Skeletal muscle tissue (tissue), 4 donors: ENCODE data around the gene KCNAB1. TPM values are rescaled to one million over a fixed set of nuclear protein-coding genes. Genes with fewer than 3 reads are reported as not detected.
"Not testable (repeated sequence)": the region's sequence is repeated elsewhere in the genome, so short reads cannot be mapped to it uniquely, and the experiment has no call there.

Source experiments
- H3K27ac ChIP-seq: one replicate; pipeline ENCODE4 v1.7.0; 2013; ENCODE audit warnings: mild to moderate bottlenecking, low read depth, low read length, inconsistent platforms
- H3K27me3 ChIP-seq, 3 donors: one replicate each; pipeline ENCODE4 v1.7.0; 2013; ENCODE audit warnings: low read length in 3 of 3; ENCODE audit not compliant: control insufficient read depth in 3 of 3, insufficient read depth in 3 of 3
- H3K36me3 ChIP-seq, 3 donors: one replicate each; pipeline ENCODE4 v1.7.0; 2013; ENCODE audit warnings: low read length in 3 of 3; ENCODE audit not compliant: control insufficient read depth in 3 of 3, insufficient read depth in 3 of 3
- H3K4me1 ChIP-seq, 3 donors: one replicate each; pipeline ENCODE4 v1.7.0; 2013; ENCODE audit warnings: low read length in 3 of 3, mild to moderate bottlenecking in 3 of 3; ENCODE audit not compliant: control insufficient read depth in 3 of 3, insufficient read depth in 3 of 3
- H3K4me3 ChIP-seq, 3 donors: one replicate each; pipeline ENCODE4 v1.7.0; 2013; ENCODE audit warnings: low read length in 3 of 3
- H3K9ac ChIP-seq, 3 donors: one replicate each; pipeline ENCODE4 v1.7.0; 2013; ENCODE audit warnings: low read length in 3 of 3, mild to moderate bottlenecking in 3 of 3, moderate library complexity in 2 of 3, low read depth in 1 of 3
- H3K9me3 ChIP-seq, 3 donors: one replicate each; pipeline ENCODE4 v1.7.0; 2013; ENCODE audit warnings: low read length in 3 of 3; ENCODE audit not compliant: control insufficient read depth in 3 of 3
- total RNA-seq: library from RNA; depleted of rRNA; stranded (reverse); fragments of >200 nt; gene quantifications from one replicate; pipeline ENCODE4 v1.2.3, GENCODE V29; 2014
- donor health status: Osteomylitis.

The KCNAB1 gene
- total RNA-seq, 1 donor from 2014 or later: 4.2 TPM

DNA sequence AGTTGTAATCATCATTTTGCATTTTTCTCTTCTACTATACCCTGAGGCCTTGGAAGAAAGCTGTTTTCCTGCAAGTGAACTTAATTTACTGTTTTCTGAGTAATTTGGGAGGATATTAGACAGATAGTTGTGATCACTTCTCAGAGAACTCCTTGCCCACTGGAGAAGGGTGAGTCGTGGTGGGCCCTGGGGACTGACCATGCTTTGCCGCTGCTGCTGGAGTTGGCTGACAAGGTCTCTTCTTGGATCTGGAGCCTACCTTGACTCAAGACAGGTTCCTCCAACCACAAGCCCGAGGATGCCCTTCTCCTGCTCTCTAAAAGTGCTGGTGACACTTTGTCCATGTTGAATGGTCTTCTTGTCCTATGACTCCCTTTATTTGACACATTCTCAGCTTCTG lies 68.4 kb downstream of the KCNAB1 start:
- H3K27ac ChIP-seq: no peak overlapping the region
- no peaks in the 10 kb centered on the region for H3K9me3 ChIP-seq
- no peak overlapping the region for H3K9ac ChIP-seq
- H3K27me3 ChIP-seq: no peaks in the 10 kb centered on the region
- H3K4me1 ChIP-seq: no peaks in the 10 kb centered on the region
- H3K4me3 ChIP-seq: no peak overlapping the region
- H3K36me3 ChIP-seq: no peaks in the 10 kb centered on the region

- H3K9ac ChIP-seq: no peak overlapping the region
- H3K4me1 ChIP-seq: no peaks in the 10 kb centered on the region
Observed at GRCh38 chr3:156189927-156190326, 69.5 kb downstream of the KCNAB1 start.

GRCh38 chr3:156194945-156195344 lies 74.6 kb downstream of the KCNAB1 start:
- not testable (repeated sequence) for H3K4me3 ChIP-seq, H3K9me3 ChIP-seq, H3K27ac ChIP-seq, H3K27me3 ChIP-seq, H3K4me1 ChIP-seq, H3K9ac ChIP-seq, H3K36me3 ChIP-seq

More at GRCh38 chr3:156189927-156190326, 69.5 kb downstream of the KCNAB1 start:
- Histone ChIP-seq H3K9me3 (no peaks in the 10 kb centered on the region), H3K27ac (no peak overlapping the region), H3K27me3 (no peaks in the 10 kb centered on the region), H3K36me3 (no peaks in the 10 kb centered on the region), H3K4me3 (no peak overlapping the region)

GRCh38 chr3:156197152-156197551 lies 76.8 kb downstream of the KCNAB1 start:
- not testable (repeated sequence) for H3K36me3 ChIP-seq, H3K4me3 ChIP-seq, H3K4me1 ChIP-seq, H3K9ac ChIP-seq, H3K27me3 ChIP-seq, H3K9me3 ChIP-seq, H3K27ac ChIP-seq

DNA sequence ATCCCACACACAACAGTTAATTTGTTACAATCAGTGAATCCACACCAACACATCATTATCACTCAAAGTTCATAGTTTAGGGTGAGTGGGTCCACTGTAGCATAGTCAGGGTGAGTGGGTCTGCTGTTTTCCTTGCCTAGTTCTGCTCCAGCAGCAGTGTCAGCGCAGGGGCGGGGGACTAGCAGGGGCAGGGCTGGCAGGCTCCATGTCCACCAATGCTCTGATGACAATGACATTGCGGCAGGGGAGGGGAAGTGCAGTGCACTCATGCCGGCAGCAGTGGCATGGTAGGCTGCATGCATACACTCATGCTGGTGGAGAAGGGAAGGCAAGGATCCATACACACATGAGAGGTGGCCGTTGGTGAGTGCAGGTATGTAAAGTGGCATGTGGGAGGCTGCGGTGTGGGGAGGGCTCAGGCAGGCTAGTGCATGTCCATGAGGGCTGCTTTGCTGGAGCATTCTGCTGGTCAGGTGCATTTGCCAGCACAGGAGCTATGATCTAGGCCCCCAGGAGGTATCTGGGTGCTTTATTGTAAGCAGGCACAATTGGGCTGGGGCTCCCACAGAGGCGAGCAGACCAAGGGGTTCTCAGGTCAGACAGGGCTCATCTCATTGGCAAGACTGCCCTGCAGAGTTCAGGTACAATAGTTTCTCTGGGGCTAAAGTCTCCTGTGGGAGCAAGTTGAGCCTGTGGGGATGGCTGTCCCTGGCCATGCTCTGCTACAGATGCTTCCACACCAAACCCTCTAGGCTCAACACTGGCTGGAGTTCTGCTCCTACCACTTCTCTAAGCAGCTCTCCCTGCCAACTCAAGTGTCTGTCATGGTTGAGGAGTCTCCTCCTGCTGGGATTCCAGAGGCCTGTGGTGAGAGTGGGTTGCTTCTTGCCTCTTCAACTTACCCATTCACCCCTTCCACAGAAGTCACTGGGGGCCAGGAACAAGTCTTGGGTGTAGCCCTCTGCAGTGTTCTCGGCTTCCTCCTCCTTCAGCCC lies 81.3 kb downstream of the KCNAB1 start:
- Histone ChIP-seq H3K4me1 (no peaks in the 10 kb centered on the region), H3K27ac (no peak overlapping the region), H3K27me3 (peaks cover 0 to 6% (median 0%) of the 10 kb centered on the region in 3 donors)

GRCh38 chr3:156206157-156206556 lies 85.8 kb downstream of the KCNAB1 start:
- H3K36me3 ChIP-seq: no peaks in the 10 kb centered on the region
- H3K4me3 ChIP-seq: no peak overlapping the region
- no peak overlapping the region for H3K9ac ChIP-seq
- no peak overlapping the region for H3K27ac ChIP-seq
- peaks cover 0 to 6% (median 0%) of the 10 kb centered on the region in 3 donors for H3K27me3 ChIP-seq
- H3K4me1 ChIP-seq: no peaks in the 10 kb centered on the region
- no peaks in the 10 kb centered on the region for H3K9me3 ChIP-seq

More for the DNA sequence above, 81.3 kb downstream of the KCNAB1 start:
- Histone ChIP-seq H3K9me3 (no peaks in the 10 kb centered on the region), H3K9ac (no peak overlapping the region), H3K36me3 (no peaks in the 10 kb centered on the region), H3K4me3 (no peak overlapping the region)

DNA sequence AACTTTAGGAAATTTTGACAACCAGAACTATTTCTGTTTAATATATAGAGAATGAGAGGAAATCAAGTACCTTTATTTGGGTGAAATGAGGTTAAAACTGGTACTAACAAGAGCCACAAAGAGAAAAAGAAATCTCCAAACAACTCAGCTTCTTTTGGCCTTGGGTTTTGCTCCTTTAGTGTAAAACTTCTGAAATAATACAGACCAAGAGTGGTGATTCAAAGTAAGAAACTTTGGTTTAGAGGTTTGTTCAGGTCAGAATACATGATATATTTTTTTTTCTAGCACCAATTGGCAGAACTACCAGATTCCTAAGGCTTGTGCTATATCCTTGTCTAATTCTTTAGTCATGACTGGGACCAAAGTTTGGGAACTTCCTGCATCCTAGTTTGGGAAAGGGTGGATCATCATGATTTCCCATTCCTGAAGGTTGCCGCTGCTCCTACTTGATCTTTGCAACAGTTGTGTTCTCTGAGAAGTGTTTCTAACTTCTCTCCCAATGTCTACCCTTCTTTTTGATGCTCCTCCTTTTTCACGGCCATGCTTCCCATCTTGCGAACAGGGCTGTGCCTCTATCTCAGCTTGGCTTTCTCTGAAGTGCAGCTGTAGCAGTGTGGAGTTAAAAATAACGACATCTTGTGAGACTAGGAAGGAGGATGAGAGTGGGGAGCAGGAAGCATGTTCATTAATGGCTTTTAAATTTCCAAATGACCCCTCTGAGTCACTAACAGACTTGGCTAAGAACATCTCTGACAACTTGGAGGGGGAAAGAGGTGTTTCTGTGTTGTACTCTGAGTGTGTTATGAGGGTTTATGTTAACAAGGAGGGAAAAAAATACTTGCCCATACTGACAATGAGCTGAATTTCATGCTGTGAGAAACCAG lies 87.7 kb downstream of the KCNAB1 start:
- H3K36me3 ChIP-seq: no peaks in the 10 kb centered on the region
- no peaks in the 10 kb centered on the region for H3K27me3 ChIP-seq
- no peak overlapping the region for H3K4me3 ChIP-seq
- H3K9me3 ChIP-seq: no peaks in the 10 kb centered on the region
- H3K9ac ChIP-seq: no peak overlapping the region
- H3K4me1 ChIP-seq: no peaks in the 10 kb centered on the region
- no peak overlapping the region for H3K27ac ChIP-seq

GRCh38 chr3:156209631-156210335 lies 89.4 kb downstream of the KCNAB1 start:
- Histone ChIP-seq H3K27me3 (no peaks in the 10 kb centered on the region), H3K36me3 (no peaks in the 10 kb centered on the region), H3K27ac (no peak overlapping the region), H3K4me1 (no peaks in the 10 kb centered on the region), H3K9me3 (no peaks in the 10 kb centered on the region), H3K4me3 (no peak overlapping the region), H3K9ac (no peak overlapping the region)

GRCh38 chr3:156211583-156211982 lies 91.2 kb downstream of the KCNAB1 start:
- no peak overlapping the region for H3K9ac ChIP-seq
- H3K9me3 ChIP-seq: no peaks in the 10 kb centered on the region
- H3K4me1 ChIP-seq: no peaks in the 10 kb centered on the region
- H3K27ac ChIP-seq: no peak overlapping the region
- no peaks in the 10 kb centered on the region for H3K27me3 ChIP-seq
- no peaks in the 10 kb centered on the region for H3K36me3 ChIP-seq
- no peak overlapping the region for H3K4me3 ChIP-seq
